ENCODE data around the gene PID1.

DNA sequence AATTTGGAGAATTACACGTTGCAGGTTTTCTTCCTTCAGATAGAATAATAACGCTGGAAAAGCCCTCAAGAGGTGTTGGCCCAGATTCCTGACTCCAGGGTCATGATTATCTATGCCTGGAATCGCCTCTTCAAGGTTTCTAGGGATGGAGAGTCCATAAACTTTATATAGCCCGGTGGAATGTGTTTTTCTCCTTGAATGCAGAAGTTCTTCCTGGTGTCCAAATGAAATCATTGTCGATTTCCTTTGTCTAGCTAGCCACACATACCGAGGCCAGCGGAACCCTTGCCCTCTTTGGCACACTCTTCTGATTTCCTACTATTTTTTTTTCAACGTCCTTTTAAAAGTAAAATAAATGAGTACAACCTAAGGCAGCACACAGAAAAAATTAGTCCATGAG, 117.8 kb downstream of the PID1 start:
- TF ChIP-seq USF2 (CRISPR knock-in tag; IDR thresholded peaks at IDR 0.05) (no peak), CREM (CRISPR knock-in tag; IDR thresholded peaks at IDR 0.05) (no peak)
